Epithelial cell of esophagus (primary cell): Measurements from ENCODE around the gene GAS2L1.

Experiments used
- DNase-seq: peaks from one replicate; pipeline ENCODE4 v3.0.0; 2010; ENCODE audit warnings: low read depth
- H3K4me3 ChIP-seq: 2 replicates; pipeline ENCODE4 v1.5.1; 2011; ENCODE audit warnings: mild to moderate bottlenecking, low read length, control low read depth
- TF ChIP-seq, protein P1 (sequence below): IDR thresholded peaks from 2 replicates; pipeline ENCODE4 v1.5.1; 2011; ENCODE audit warnings: low read depth, mild to moderate bottlenecking, low read length, control low read depth, inconsistent platforms; ENCODE audit not compliant: insufficient read depth; ENCODE audit errors: missing control alignments

Gene GAS2L1

GRCh38 chr22:29331658-29332300 lies 25.3 kb downstream of the GAS2L1 start:
- TF ChIP-seq, protein P1, sequence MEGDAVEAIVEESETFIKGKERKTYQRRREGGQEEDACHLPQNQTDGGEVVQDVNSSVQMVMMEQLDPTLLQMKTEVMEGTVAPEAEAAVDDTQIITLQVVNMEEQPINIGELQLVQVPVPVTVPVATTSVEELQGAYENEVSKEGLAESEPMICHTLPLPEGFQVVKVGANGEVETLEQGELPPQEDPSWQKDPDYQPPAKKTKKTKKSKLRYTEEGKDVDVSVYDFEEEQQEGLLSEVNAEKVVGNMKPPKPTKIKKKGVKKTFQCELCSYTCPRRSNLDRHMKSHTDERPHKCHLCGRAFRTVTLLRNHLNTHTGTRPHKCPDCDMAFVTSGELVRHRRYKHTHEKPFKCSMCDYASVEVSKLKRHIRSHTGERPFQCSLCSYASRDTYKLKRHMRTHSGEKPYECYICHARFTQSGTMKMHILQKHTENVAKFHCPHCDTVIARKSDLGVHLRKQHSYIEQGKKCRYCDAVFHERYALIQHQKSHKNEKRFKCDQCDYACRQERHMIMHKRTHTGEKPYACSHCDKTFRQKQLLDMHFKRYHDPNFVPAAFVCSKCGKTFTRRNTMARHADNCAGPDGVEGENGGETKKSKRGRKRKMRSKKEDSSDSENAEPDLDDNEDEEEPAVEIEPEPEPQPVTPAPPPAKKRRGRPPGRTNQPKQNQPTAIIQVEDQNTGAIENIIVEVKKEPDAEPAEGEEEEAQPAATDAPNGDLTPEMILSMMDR: no peak
- no peak overlapping the region for H3K4me3 ChIP-seq
- DNase-seq: no peak

- H3K4me3 ChIP-seq: no peak overlapping the region
- no peak for DNase-seq
- TF ChIP-seq, protein P1: no peak
Observed at GRCh38 chr22:29332886-29333496, 26.5 kb downstream of the GAS2L1 start.

- TF ChIP-seq, protein P1: no peak
- no peak overlapping the region for H3K4me3 ChIP-seq
- DNase-seq: no peak
Observed at GRCh38 chr22:29334148-29334547, 27.7 kb downstream of the GAS2L1 start.

DNA sequence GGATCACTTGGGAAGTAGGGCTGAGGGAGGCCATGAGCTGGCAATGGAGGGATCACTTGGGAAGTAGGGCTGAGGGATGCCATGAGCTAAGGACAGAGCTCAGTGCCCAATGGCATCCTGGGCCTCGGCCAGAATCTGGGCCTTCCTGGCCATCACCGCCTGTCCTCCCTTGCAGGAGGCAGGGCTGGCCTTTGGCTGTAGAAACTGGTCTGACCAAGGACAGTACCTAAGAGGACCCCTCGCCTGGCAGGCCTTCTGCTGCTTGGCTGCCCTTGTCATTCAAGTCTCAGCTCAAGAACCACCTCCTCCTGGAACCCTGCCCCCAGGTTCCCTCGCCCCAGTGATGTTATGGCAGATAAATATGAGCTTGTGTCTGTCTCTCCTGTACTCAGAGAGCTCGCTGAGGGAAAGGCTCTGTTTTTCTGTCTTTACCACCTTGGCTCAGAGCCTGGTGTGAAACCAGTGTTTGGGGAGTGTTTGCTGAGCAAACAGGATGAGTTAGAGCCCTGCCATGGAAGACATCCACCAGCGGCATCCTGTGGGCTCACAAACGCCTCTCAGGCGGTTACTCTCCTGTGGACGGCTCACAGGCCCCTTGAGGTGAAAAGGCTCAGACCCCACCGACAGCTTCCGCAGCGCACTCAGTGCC lies 28.4 kb downstream of the GAS2L1 start:
- H3K4me3 ChIP-seq: no peak overlapping the region
- TF ChIP-seq, protein P1: no peak
- DNase-seq: no peak

- TF ChIP-seq, protein P1: no peak
- H3K4me3 ChIP-seq: no peak overlapping the region
Observed at GRCh38 chr22:29335656-29336055, 29.2 kb downstream of the GAS2L1 start.

GRCh38 chr22:29336751-29337490 lies 30.5 kb downstream of the GAS2L1 start:
- H3K4me3 ChIP-seq: no peak overlapping the region
- TF ChIP-seq, protein P1: no peak
- DNase-seq: no peak

More at GRCh38 chr22:29335656-29336055, 29.2 kb downstream of the GAS2L1 start:
- no peak for DNase-seq
